Stimulated activated CD8-positive, alpha-beta memory T cell treated with anti-CD3 and anti-CD28 coated beads, Interleukin-12 subunit alpha, Interleukin-12 subunit beta, amount 100 ng/mL, for 24 hours (primary cell): ENCODE results near the gene KAT7.

Source experiments
- DNase-seq: peaks from one replicate; pipeline ENCODE4 v3.0.0-alpha.2; 2020; ENCODE audit errors: extremely low read depth

KAT7 gene

GRCh38 chr17:49872754-49873377 lies 84.4 kb downstream of the KAT7 start:
- DNase-seq = no peak

GRCh38 chr17:49873466-49873865 lies 85.0 kb downstream of the KAT7 start:
- no peak for DNase-seq

GRCh38 chr17:49873926-49874325 lies 85.4 kb downstream of the KAT7 start:
- DNase-seq = no peak

GRCh38 chr17:49874911-49875310 lies 86.4 kb downstream of the KAT7 start:
- DNase-seq = no peak

GRCh38 chr17:49875685-49876084 lies 87.2 kb downstream of the KAT7 start:
- no peak for DNase-seq

GRCh38 chr17:49878931-49879904 lies 90.7 kb downstream of the KAT7 start:
- no peak for DNase-seq

GRCh38 chr17:49880291-49881053 lies 92.0 kb downstream of the KAT7 start:
- peak; percentile 23 for DNase-seq

GRCh38 chr17:49881054-49881402 lies 92.5 kb downstream of the KAT7 start:
- DNase-seq = no peak

GRCh38 chr17:49882434-49882833 lies 94.0 kb downstream of the KAT7 start:
- no peak for DNase-seq
